Measurements from ENCODE around the gene USP47.

- no peak for TF ChIP-seq EZH2phosphoT487 (IDR thresholded peaks at IDR 0.05; ENCODE audit: insufficient read depth, low read depth)
- TF ChIP-seq EZH2 (IDR thresholded peaks at IDR 0.05; ENCODE audit: insufficient read depth, poor library complexity, severe bottlenecking), result no peak
Measured at GRCh38 chr11:11880179-11880578, 38.4 kb downstream of the USP47 start.

Data from GM23248 (cell line).